ENCODE data around the gene AXDND1. TPM values are rescaled to one million over a fixed set of nuclear protein-coding genes. Genes with fewer than 3 reads are reported as not detected.

AXDND1 gene
- 0.23 to 0.60 TPM (median 0.29 TPM) in 5 replicates for total RNA-seq (2022; extraction: Qiagen RNA extraction; ENCODE audit: low read depth)

GRCh38 chr1:179365342-179366092, at the start of gene AXDND1:
AXDND1 (plus strand) TSS chr1:179365971; CDS start chr1:179366510, 539 bp downstream.

GRCh38 chr1:179575497-179576314, 209.9 kb downstream of the AXDND1 start, which contains the start of gene NPHS2:
NPHS2 (minus strand) TSS chr1:179575948; CDS start chr1:179575864, 84 bp downstream.

GRCh38 chr1:179591592-179592580, 226.1 kb downstream of the AXDND1 start, which contains the start of gene TDRD5:
TDRD5 (plus strand) TSS chr1:179591832; CDS start chr1:179592616, 784 bp downstream.

Other genes with a start within 250 kb of the AXDND1 start
- 12.7 to 21.7 TPM (median 18.8 TPM) in 5 replicates for gene ABL2, start 136.3 kb upstream of the AXDND1 start, total RNA-seq (2022; extraction: Qiagen RNA extraction; ENCODE audit: low read depth)
- 16.5 to 27.9 TPM (median 25.7 TPM) in 5 replicates for gene SOAT1, start 72.2 kb upstream of the AXDND1 start, total RNA-seq (2022; extraction: Qiagen RNA extraction; ENCODE audit: low read depth)
- not detected in 5 replicates for gene NPHS2, start 210.0 kb downstream of the AXDND1 start, total RNA-seq (2022; extraction: Qiagen RNA extraction; ENCODE audit: low read depth)
- gene TDRD5, start 225.9 kb downstream of the AXDND1 start, total RNA-seq (2022; extraction: Qiagen RNA extraction; ENCODE audit: low read depth): 0.03 to 0.09 TPM (median 0.05 TPM) in 3 of 5 replicates, not detected in the others